ENCODE results near the gene MYT1.

DNA sequence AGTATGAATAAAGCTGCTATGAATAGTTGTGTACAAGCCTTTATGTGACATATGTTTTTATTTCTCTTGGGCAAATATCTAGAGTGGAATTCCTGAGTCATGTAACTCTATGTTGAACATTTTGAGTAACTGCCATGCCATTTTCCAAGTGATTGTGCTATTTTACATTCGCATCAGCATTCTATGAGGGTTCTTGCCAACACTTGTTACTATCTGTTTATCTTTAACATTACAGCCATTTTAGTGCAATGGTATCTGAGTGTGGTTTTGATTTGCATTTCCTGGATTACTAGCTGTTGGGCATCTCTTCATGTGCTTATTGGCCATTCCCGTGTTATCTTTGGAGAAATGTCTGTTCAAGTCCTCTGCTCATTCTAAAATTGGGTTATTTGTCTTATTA lies 19.1 kb downstream of the MYT1 start:
- TF ChIP-seq, protein P1, sequence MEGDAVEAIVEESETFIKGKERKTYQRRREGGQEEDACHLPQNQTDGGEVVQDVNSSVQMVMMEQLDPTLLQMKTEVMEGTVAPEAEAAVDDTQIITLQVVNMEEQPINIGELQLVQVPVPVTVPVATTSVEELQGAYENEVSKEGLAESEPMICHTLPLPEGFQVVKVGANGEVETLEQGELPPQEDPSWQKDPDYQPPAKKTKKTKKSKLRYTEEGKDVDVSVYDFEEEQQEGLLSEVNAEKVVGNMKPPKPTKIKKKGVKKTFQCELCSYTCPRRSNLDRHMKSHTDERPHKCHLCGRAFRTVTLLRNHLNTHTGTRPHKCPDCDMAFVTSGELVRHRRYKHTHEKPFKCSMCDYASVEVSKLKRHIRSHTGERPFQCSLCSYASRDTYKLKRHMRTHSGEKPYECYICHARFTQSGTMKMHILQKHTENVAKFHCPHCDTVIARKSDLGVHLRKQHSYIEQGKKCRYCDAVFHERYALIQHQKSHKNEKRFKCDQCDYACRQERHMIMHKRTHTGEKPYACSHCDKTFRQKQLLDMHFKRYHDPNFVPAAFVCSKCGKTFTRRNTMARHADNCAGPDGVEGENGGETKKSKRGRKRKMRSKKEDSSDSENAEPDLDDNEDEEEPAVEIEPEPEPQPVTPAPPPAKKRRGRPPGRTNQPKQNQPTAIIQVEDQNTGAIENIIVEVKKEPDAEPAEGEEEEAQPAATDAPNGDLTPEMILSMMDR (IDR thresholded peaks at IDR 0.05) = no peak
- TF ChIP-seq POLR2A (IDR thresholded peaks at IDR 0.05) (no peak), EP300 (IDR thresholded peaks at IDR 0.05) (no peak)

Data from tibial nerve (tissue), 4 donors.